Neuron (in vitro differentiated cells): ENCODE results near the gene USP30.

Experiments used
- H2AFZ ChIP-seq: one replicate; pipeline ENCODE4 v1.6.1; 2013; ENCODE audit warnings: low read depth, mild to moderate bottlenecking, inconsistent platforms, low read length, moderate library complexity
- H3K27me3 ChIP-seq: one replicate; pipeline ENCODE4 v1.6.1; 2013; ENCODE audit warnings: low read length; ENCODE audit not compliant: insufficient read depth
- H3K36me3 ChIP-seq: one replicate; pipeline ENCODE4 v1.6.1; 2013; ENCODE audit warnings: low read length; ENCODE audit not compliant: insufficient read depth
- H3K4me1 ChIP-seq: one replicate; pipeline ENCODE4 v1.6.1; 2013; ENCODE audit warnings: low read length; ENCODE audit not compliant: insufficient read depth
- H3K4me3 ChIP-seq: 2 replicates; pipeline ENCODE4 v1.5.1; 2013; ENCODE audit warnings: mild to moderate bottlenecking, low read length, moderate library complexity
- H3K9me3 ChIP-seq: one replicate; pipeline ENCODE4 v1.6.1; 2013; ENCODE audit warnings: low read length

The USP30 gene

DNA sequence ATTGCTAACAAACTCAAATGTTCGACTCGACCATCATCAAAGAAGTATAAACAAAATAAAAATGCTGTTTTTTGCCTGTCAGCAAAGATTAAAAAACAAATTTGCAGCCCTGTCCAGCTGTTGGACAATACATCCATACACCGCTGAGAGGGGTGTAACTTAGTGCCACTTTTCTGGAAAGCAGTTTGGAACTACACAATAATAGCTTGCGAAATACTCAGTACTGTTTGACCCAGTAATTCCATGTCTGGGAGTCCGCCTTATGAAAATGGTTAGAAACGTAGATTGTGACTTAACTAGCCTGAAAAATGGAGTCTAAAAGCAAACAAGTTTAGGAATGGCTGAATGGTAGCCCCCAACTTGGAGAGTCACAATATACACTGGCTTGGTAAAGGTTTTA is 6.4 kb downstream of the USP30 start:
- H3K36me3 ChIP-seq, result peaks cover 24% of the 10 kb centered on the region
- H3K27me3 ChIP-seq, result no peaks in the 10 kb centered on the region
- peaks cover under 1% of the 10 kb centered on the region for H3K4me1 ChIP-seq
- no peak overlapping the region for H3K4me3 ChIP-seq
- no peaks in the 10 kb centered on the region for H3K9me3 ChIP-seq
- H2AFZ ChIP-seq, result no peak overlapping the region

DNA sequence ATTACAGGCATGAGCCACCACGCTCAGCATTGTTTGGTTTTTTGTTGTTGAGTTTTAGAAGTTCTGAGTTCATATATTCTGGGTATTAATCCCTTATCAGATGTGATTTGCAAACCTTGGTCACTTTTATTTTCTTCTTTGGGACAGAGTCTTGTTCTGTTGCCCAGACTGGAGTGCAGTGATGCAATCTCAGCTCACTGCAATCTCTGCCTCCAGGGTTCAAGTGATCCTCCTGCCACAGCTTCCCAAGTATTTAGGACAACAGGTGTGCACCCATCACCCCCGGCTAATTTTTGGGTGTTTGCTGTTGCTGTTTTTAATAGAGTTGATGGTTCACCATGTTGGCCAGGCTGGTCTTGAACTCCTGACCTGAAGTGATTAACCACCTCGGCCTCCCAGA is 11.8 kb downstream of the USP30 start:
- Histone ChIP-seq H3K36me3 (peaks cover 29% of the 10 kb centered on the region), H3K4me3 (no peak overlapping the region), H3K27me3 (no peaks in the 10 kb centered on the region), H3K4me1 (no peaks in the 10 kb centered on the region), H2AFZ (no peak overlapping the region), H3K9me3 (no peaks in the 10 kb centered on the region)

DNA sequence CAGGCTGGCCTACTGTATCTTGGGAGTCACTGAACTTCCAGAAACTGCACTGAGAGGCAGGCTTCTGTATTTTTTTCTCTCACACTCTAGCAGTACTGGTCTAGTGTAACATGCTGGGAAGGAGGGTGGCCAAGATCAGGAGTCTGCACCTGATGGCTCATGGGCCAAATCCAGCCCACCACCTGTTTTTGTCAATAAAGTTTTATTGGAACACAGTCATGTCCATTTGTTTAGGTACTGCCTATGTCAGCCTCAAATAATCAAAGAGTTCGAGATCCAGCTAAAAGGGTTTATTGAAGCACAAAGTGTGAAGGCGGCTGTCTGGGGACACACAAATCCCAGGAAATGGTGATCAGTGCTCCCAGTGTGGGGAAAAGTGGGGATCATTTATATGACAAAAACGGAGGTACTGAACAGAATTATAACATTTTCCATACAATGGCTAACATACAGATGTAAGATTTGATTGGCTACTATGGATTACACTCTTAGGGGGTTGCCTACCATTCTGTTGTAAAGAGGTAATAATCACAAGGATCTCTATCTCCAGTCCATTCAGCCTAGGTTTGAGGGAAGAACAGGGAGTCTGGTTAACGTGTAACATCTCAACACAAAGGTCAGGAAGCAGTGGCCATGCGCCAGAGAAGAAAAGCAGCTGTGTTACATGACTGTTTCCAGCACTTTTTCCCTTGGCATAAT is 12.9 kb downstream of the USP30 start:
- H3K4me1 ChIP-seq, result no peaks in the 10 kb centered on the region
- no peak overlapping the region for H3K4me3 ChIP-seq
- peaks cover 31% of the 10 kb centered on the region for H3K36me3 ChIP-seq
- no peaks in the 10 kb centered on the region for H3K27me3 ChIP-seq
- H3K9me3 ChIP-seq, result no peaks in the 10 kb centered on the region
- H2AFZ ChIP-seq, result no peak overlapping the region

DNA sequence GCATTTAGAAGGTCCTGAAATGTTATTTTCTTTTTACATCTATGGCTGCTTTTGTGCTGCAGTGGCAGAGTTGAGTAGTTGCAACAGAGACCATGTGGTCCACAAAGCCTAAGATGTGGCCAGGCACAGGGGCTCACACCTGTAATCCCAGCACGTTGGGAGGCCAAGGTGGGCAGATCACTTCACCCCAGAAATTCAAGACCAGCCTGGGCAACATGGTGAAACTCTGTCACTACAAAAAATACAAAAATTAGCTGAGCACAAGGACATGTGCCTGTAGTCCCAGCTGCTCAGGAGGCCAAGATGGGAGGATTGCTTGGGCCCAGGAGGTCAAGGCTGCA is 13.4 kb downstream of the USP30 start:
- H3K4me3 ChIP-seq, result no peak overlapping the region
- H3K9me3 ChIP-seq, result no peaks in the 10 kb centered on the region
- no peak overlapping the region for H2AFZ ChIP-seq
- H3K4me1 ChIP-seq, result no peaks in the 10 kb centered on the region
- H3K36me3 ChIP-seq, result peaks cover 35% of the 10 kb centered on the region
- no peaks in the 10 kb centered on the region for H3K27me3 ChIP-seq

DNA sequence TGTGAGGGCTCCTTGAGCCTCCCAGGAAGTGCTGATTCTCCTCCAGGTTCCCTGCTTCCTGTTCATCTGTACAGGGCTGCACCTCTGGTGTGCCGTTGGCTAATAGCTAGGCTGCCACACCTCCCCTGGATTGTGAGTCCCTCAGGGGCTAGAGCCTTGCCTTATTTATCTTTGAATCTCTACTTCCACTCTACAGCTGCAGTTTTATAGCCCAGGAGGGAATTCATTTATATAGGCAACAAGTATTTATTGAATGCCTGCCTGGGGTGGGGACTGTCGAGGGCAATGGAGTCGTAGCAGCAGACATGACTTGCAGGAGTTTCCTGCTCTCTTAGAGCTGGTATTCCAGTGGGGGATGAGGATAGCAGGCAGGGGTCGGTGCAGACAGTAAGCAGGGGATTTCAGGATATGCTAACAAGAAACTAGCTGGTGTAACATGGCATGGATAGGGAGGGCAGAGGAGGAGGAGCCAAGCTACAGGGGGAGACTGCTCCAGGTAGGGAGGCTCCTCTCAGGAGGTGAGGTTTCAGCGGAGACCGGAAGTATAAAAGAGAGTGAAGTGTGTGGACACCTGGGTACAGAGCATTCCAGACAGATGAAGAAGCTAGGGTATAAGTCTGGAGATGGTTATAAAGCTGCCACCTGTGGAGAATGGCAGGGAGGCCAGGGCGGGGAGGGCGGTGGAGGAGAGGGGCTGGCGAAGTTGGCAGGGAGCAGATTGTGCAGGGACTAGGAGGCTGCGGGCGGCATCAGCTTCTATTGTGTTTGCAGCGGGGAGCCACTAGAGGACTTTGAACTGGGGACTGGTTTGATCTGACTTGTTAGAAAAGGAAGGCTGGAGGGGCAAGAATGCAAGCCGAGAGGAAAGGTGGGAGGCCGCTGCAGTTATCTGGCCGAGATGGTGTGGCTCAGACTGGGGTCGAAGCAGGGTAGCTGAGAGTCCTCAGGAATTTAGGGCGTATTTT is 17.2 kb downstream of the USP30 start:
- H3K27me3 ChIP-seq, result no peaks in the 10 kb centered on the region
- H3K9me3 ChIP-seq, result peaks cover under 1% of the 10 kb centered on the region
- peaks cover 54% of the 10 kb centered on the region for H3K36me3 ChIP-seq
- no peak overlapping the region for H3K4me3 ChIP-seq
- no peaks in the 10 kb centered on the region for H3K4me1 ChIP-seq
- H2AFZ ChIP-seq, result no peak overlapping the region

DNA sequence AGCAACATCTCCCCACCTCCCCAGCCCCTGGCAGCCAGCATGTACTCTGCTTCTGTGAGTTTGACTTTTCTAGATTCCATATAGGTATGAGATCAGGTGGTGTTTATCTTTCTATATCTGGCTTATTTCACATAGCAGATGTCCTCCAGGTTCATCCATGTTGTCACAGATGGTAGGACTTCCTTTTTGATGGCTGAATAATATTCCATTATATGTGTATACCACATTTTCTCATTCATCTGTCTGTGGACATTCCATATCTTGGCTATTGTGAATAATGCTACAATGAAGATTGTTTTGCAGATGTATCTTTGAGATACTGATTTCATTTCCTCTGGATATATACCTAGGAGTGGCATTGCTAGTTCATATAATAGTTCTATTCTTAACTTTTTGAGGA is 22.5 kb downstream of the USP30 start:
- no peak overlapping the region for H3K4me3 ChIP-seq
- no peaks in the 10 kb centered on the region for H3K27me3 ChIP-seq
- no peak overlapping the region for H2AFZ ChIP-seq
- H3K4me1 ChIP-seq, result no peaks in the 10 kb centered on the region
- peaks cover 9% of the 10 kb centered on the region for H3K9me3 ChIP-seq
- peaks cover 52% of the 10 kb centered on the region for H3K36me3 ChIP-seq

DNA sequence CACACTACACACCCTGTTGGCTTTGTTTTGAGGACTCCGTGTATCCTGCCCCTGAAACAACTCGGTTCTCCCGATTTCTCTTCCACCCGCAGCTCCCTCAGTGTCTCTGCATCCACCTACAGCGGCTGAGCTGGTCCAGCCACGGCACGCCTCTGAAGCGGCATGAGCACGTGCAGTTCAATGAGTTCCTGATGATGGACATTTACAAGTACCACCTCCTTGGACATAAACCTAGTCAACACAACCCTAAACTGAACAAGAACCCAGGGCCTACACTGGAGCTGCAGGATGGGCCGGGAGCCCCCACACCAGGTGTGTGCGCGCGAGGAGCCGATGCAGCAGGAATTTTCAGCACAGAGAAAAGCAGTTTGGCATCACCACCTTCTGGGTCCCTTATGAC is 30.4 kb downstream of the USP30 start:
- Histone ChIP-seq H2AFZ (no peak overlapping the region), H3K4me3 (no peak overlapping the region), H3K36me3 (peaks cover 73% of the 10 kb centered on the region), H3K9me3 (no peaks in the 10 kb centered on the region), H3K4me1 (no peaks in the 10 kb centered on the region), H3K27me3 (no peaks in the 10 kb centered on the region)

DNA sequence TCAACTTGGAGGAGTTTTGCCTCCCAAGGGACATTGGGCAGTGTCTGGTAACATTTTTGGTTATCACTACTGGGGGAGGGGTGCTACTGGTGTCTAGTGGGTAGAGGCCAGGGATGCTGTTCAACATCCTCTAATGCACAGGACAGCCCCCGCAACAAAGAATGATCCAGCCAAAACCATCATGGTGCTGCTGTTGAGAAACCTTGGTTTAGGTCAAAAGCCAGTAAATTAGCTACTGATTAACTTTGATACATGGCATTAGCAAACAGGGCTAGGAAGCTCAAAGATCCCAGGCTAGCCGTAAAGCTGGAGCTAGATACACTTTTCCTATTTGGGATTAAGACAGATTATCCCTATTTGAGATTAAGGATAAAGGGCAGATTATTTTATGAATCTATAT is 32.0 kb downstream of the USP30 start:
- no peak overlapping the region for H2AFZ ChIP-seq
- no peak overlapping the region for H3K4me3 ChIP-seq
- no peaks in the 10 kb centered on the region for H3K4me1 ChIP-seq
- no peaks in the 10 kb centered on the region for H3K27me3 ChIP-seq
- H3K9me3 ChIP-seq, result no peaks in the 10 kb centered on the region
- peaks cover 81% of the 10 kb centered on the region for H3K36me3 ChIP-seq

DNA sequence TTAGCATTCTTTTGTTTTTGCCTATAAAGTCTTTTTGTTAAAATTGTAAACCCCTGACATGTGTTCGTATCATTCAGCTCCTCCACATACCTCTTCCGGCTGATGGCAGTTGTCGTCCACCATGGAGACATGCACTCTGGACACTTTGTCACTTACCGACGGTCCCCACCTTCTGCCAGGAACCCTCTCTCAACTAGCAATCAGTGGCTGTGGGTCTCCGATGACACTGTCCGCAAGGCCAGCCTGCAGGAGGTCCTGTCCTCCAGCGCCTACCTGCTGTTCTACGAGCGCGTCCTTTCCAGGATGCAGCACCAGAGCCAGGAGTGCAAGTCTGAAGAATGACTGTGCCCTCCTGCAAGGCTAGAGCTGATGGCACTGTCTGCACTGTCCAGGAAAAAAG is 33.2 kb downstream of the USP30 start:
- Histone ChIP-seq H3K4me3 (no peak overlapping the region), H3K27me3 (no peaks in the 10 kb centered on the region), H3K9me3 (no peaks in the 10 kb centered on the region), H2AFZ (no peak overlapping the region), H3K4me1 (no peaks in the 10 kb centered on the region), H3K36me3 (peaks cover 84% of the 10 kb centered on the region)

DNA sequence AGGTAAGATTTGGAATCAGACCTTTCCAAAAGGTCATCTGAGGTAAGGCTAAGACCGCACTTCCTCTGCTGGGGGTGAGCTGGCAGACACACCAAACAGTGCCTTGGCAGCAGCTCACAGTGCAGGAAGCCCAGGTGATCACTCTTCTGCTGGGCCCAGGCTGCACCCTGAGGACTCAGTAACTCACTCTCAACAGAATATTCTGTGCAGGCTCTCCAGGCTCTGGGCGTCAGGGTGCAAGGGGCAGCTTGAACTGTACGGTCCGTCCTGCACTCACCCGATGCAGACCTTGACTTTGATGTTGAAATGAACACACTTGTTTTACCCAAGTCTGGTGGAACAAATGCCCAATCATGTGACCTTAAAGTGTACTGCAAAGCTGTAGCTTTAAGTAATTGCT is 34.9 kb downstream of the USP30 start:
- no peaks in the 10 kb centered on the region for H3K27me3 ChIP-seq
- no peaks in the 10 kb centered on the region for H3K4me1 ChIP-seq
- no peaks in the 10 kb centered on the region for H3K9me3 ChIP-seq
- no peak overlapping the region for H2AFZ ChIP-seq
- H3K4me3 ChIP-seq, result no peak overlapping the region
- peaks cover 82% of the 10 kb centered on the region for H3K36me3 ChIP-seq

DNA sequence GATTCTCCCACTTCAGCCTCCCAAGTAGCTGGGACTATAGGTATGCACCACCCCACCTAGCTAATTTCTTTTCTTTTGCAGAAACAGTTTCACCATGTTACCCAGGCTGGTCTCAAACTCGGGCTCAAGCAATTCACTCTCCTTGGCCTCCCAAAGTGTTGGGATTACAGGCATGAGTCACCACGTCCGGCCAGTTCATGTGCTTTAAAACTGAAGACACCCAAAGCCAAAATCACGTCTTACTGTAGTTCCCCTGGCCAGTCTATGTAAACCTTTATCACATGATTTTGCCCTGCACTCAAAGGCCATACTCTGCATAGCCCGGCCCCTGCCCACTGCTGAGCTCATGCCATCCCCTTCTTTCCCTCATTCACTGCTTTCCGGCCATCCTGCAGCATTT is 36.4 kb downstream of the USP30 start:
- Histone ChIP-seq H3K4me1 (peaks cover 10% of the 10 kb centered on the region), H3K27me3 (no peaks in the 10 kb centered on the region), H3K36me3 (peaks cover 66% of the 10 kb centered on the region), H2AFZ (no peak overlapping the region), H3K9me3 (no peaks in the 10 kb centered on the region), H3K4me3 (no peak overlapping the region)

DNA sequence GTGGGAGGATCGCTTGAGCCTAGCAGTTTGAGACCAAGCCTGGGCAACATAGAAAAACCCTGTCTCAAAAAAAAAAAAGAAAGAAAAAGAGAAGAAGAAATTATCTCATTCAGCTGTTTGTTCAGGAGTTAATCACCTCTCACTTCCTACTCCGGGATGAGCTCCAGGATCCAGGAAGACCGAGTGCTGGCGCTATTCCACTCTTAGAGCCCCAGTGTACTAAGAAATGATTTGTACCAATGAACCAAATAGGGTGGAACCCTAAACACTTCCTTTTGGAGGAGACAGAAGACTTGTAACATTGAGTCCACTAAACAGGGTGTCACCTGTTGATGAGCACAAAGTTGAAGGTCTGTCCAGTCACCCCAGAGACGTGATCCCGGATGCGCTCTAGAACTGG is 37.3 kb downstream of the USP30 start:
- H3K4me1 ChIP-seq, result peaks cover 10% of the 10 kb centered on the region
- no peaks in the 10 kb centered on the region for H3K9me3 ChIP-seq
- no peaks in the 10 kb centered on the region for H3K27me3 ChIP-seq
- H3K36me3 ChIP-seq, result peaks cover 58% of the 10 kb centered on the region
- no peak overlapping the region for H3K4me3 ChIP-seq
- H2AFZ ChIP-seq, result no peak overlapping the region

DNA sequence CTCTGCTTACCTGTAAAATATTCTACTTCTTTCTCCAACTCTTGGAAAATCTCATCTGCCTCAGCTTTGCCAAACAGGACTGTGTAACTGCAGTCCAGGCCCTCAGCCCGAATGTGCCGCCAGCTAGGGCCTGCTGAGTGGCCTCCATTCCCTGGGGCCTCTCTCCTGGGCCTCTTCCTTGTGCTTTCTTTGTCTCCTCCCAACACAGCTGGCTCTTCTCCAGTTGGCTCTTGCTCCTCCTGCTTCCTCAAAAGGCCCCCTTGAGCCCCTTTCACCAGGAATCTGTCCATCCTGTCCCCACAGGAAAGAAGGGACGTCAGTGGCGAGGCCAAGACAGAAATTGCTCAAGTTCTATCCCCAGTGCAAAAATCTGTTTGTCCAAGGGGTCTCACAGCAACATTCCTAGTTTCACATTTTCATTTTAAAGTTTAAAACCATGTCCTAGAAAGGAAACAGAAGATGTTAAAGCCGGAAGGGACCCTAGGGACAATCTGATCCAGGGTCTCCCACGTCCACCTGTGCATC is 40.2 kb downstream of the USP30 start:
- Histone ChIP-seq H3K4me1 (peaks cover 10% of the 10 kb centered on the region), H3K9me3 (no peaks in the 10 kb centered on the region), H2AFZ (peak overlapping the region; percentile 57), H3K27me3 (no peaks in the 10 kb centered on the region), H3K4me3 (peak overlapping the region; percentile 67), H3K36me3 (peaks cover 32% of the 10 kb centered on the region)
